PC-9 (cell line): ENCODE results near the gene CDHR5. TPM values are rescaled to one million over a fixed set of nuclear protein-coding genes. Genes with fewer than 3 reads are reported as not detected.

Experiments
- BruUV-seq: library from RNA; stranded (reverse); fragments of 400-500 nt; replicated peaks from 2 replicates; lab custom pipeline; 2021; lab: Mats Ljungman, UMichigan
- CTCF ChIA-PET: fragments of 300-600 bp; sonication (Branson Sonifier 250); formaldehyde crosslinking; loops from one replicate; lab custom pipeline; 2022; ENCODE audit warnings: antibody characterized with exemption; lab: Charles Lee
- POLR2A ChIA-PET: fragments of 300-600 bp; sonication (Branson Sonifier 250); formaldehyde crosslinking; loops from one replicate; lab custom pipeline; 2022; ENCODE audit warnings: antibody characterized with exemption; ENCODE audit not compliant: unreplicated experiment; lab: Charles Lee
- DNase-seq, 2 experiments: peaks; one replicate each; pipeline versions ENCODE4 v3.0.0 to v3.0.0-alpha.2; 2015 to 2022; ENCODE audit warnings: mixed read lengths in 1 of 2
- H2AFZ ChIP-seq: fragments of 200-600 bp; sonication (generic); 2 replicates; pipeline ENCODE4 v1.8.1; 2017; ENCODE audit warnings: antibody characterized with exemption
- H3F3A ChIP-seq: fragments of 200-600 bp; sonication (generic); 2 replicates; pipeline ENCODE4 v1.8.1; 2017; ENCODE audit warnings: antibody characterized with exemption, mild to moderate bottlenecking, low read depth; ENCODE audit not compliant: insufficient read depth
- H3K27ac ChIP-seq: fragments of 200-600 bp; sonication (generic); 2 replicates; pipeline ENCODE4 v1.6.1; 2016; ENCODE audit warnings: mixed run types
- H3K27me3 ChIP-seq: fragments of 200-600 bp; sonication (generic); 2 replicates; pipeline ENCODE4 v1.6.1; 2016; ENCODE audit warnings: low read depth, mixed run types; ENCODE audit not compliant: insufficient read depth
- H3K36me3 ChIP-seq: fragments of 200-600 bp; sonication (generic); 2 replicates; pipeline ENCODE4 v1.6.1; 2016; ENCODE audit warnings: low read depth, mixed run types
- H3K4me1 ChIP-seq: fragments of 200-600 bp; sonication (generic); replicated peaks from 2 replicates; pipeline ENCODE4 v1.6.1; 2016; ENCODE audit warnings: mixed run types; ENCODE audit not compliant: insufficient read depth
- H3K4me2 ChIP-seq: fragments of 200-600 bp; sonication (generic); 2 replicates; pipeline ENCODE4 v1.6.1; 2017; ENCODE audit warnings: mixed run types
- H3K4me3 ChIP-seq: fragments of 200-600 bp; sonication (generic); 2 replicates; pipeline ENCODE4 v1.6.1; 2016; ENCODE audit warnings: mixed run types
- H3K79me2 ChIP-seq: fragments of 200-600 bp; sonication (generic); 2 replicates; pipeline ENCODE4 v1.6.1; 2017; ENCODE audit warnings: low read depth, mixed run types
- H3K9me2 ChIP-seq: fragments of 200-600 bp; sonication (generic); 2 replicates; pipeline ENCODE4 v1.8.1; 2017; ENCODE audit warnings: mild to moderate bottlenecking; ENCODE audit not compliant: insufficient read depth
- H3K9me3 ChIP-seq: fragments of 200-600 bp; sonication (generic); 2 replicates; pipeline ENCODE4 v1.8.1; 2016; ENCODE audit warnings: low read depth; ENCODE audit not compliant: insufficient read depth
- H4K20me1 ChIP-seq: fragments of 200-600 bp; sonication (generic); 2 replicates; pipeline ENCODE4 v1.8.1; 2017; ENCODE audit not compliant: insufficient read depth
- EZH2 ChIP-seq: fragments of 200-600 bp; sonication (generic); IDR thresholded peaks from 2 replicates; pipeline ENCODE4 v1.8.0; 2017; ENCODE audit warnings: antibody characterized with exemption, low read depth
- intact Hi-C: fragments of 100-400 bp; cut with micrococcal nuclease; formaldehyde crosslinking; loops from one replicate; pipeline ENCODE4 v1.10.0; 2022; ENCODE audit not compliant: unreplicated experiment
- total RNA-seq: library from RNA; stranded (reverse); gene quantifications from 2 replicates; pipeline ENCODE4 v1.2.3, GENCODE V29; 2021
- TF ChIP-seq, protein P1 (sequence below): fragments of 200-600 bp; sonication (generic); conservative IDR thresholded peaks from 2 replicates; pipeline ENCODE4 v1.6.1; 2017; ENCODE audit warnings: mixed run types, antibody characterized with exemption, mild to moderate bottlenecking, moderate library complexity

CDHR5 gene
- total RNA-seq, 1 experiment from 2014 or later = not detected

DNA sequence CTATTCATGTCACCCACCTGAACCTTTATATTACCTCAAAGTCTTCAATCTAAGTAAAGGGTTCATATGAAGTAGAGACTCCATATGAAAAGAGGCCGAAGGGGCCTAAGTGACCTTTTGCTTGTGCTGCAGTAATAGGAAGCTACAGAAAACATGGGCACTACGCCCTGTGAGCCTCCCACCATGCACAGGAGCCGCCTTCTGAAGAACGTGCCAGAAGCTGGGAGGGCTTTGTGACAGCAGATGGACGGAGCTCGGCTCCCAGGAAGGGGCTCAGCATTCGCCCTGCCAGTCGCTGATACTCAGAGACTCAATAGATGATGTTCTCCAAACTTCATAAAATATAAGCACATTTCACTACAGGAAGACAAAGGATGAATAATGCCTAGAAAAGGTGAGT lies 49.1 kb upstream of the CDHR5 start:
- intact Hi-C loops = no loop called here
- ChIA-PET POLR2A (no interaction called here), CTCF (no interaction called here)
- DNase-seq = no peak
- Histone ChIP-seq H4K20me1 (no peaks in the 10 kb centered on the region), H3K4me3 (no peak overlapping the region), H3K4me2 (no peak overlapping the region), H3K27ac (no peak overlapping the region), H3K9me3 (no peaks in the 10 kb centered on the region), H3K4me1 (no peaks in the 10 kb centered on the region), H3K9me2 (no peaks in the 10 kb centered on the region), H2AFZ (no peak overlapping the region), H3K79me2 (no peaks in the 10 kb centered on the region), H3K27me3 (no peaks in the 10 kb centered on the region), H3K36me3 (no peaks in the 10 kb centered on the region), H3F3A (no peaks in the 10 kb centered on the region)
- BruUV-seq = no TSS peak
- no peak for TF ChIP-seq EZH2
- TF ChIP-seq, protein P1, sequence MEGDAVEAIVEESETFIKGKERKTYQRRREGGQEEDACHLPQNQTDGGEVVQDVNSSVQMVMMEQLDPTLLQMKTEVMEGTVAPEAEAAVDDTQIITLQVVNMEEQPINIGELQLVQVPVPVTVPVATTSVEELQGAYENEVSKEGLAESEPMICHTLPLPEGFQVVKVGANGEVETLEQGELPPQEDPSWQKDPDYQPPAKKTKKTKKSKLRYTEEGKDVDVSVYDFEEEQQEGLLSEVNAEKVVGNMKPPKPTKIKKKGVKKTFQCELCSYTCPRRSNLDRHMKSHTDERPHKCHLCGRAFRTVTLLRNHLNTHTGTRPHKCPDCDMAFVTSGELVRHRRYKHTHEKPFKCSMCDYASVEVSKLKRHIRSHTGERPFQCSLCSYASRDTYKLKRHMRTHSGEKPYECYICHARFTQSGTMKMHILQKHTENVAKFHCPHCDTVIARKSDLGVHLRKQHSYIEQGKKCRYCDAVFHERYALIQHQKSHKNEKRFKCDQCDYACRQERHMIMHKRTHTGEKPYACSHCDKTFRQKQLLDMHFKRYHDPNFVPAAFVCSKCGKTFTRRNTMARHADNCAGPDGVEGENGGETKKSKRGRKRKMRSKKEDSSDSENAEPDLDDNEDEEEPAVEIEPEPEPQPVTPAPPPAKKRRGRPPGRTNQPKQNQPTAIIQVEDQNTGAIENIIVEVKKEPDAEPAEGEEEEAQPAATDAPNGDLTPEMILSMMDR = no peak

DNA sequence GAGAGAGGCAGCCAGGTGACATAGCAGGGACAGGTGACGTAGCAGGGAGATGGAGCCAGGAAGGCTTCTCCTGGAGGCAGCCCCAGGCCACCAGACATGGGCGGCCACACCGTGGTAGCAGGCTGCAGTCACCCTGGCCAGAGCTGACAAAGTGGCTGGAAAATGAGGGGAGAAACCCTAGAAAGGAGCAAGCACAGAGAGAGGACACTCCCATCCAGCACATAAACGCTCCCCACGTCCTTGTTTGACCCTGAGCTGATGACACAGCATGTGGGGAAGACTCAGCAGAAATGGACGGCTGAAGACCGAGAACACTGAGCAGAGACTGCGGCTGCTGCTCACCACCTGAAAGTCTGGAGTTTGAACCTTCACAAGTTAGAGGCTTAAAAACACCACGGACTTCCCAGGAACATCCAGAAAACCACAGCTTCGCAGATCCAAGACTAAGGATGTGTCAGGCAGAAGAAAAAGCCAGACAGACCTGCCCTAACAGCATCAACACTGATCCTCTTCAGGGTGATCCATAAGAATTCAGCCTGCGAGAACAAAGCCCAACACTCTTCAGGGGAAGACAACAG lies 41.0 kb upstream of the CDHR5 start:
- no TSS peak for BruUV-seq
- TF ChIP-seq, protein P1 = no peak
- TF ChIP-seq EZH2 = no peak
- no peak overlapping the region for H2AFZ ChIP-seq
- H3K36me3 ChIP-seq = no peaks in the 10 kb centered on the region
- H3K4me3 ChIP-seq = no peak overlapping the region
- no peaks in the 10 kb centered on the region for H3K9me3 ChIP-seq
- H3K4me1 ChIP-seq = no peaks in the 10 kb centered on the region
- no peak overlapping the region for H3K4me2 ChIP-seq
- H3K27me3 ChIP-seq = no peaks in the 10 kb centered on the region
- H4K20me1 ChIP-seq = peaks cover 8% of the 10 kb centered on the region; the same call in 1 of the 2 replicates
- H3F3A ChIP-seq = 0 out of 2 replicates have a peak, but pooled peaks cover 6% of the 10 kb centered on the region
- ChIA-PET POLR2A (no interaction called here), CTCF (no interaction called here)
- DNase-seq = no peak
- H3K79me2 ChIP-seq = no peaks in the 10 kb centered on the region
- H3K27ac ChIP-seq = no peak overlapping the region
- no peaks in the 10 kb centered on the region for H3K9me2 ChIP-seq
- intact Hi-C loops = no loop called here

DNA sequence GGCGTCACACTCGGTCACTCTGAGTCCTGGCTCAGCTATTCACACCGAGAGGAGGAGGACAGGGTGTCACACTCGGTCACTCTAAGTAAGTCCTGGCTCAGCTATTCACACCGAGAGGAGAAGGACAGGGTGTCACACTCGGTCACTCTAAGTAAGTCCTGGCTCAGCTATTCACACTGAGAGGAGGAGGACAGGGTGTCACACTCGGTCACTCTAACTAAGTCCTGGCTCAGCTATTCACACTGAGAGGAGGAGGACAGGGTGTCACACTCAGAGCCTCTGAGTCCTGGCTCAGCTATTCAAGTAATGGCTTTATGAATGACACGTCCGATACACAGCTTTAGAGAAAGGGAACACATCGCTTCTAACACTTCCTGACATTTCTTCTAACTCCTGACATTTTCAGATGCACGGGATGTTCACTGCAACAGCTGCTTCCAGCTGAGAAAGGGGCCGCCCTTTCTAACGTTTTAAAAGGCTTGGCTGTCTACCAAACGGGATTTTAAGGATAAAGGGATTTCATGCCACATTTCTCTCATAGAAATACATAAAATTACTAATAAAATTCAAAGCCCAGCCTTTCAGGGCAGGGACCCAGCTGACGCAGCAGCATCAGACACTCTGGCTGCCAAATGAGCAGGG lies 40.4 kb upstream of the CDHR5 start:
- no peaks in the 10 kb centered on the region for H3K9me2 ChIP-seq
- no peaks in the 10 kb centered on the region for H3K36me3 ChIP-seq
- POLR2A ChIA-PET = no interaction called here
- no peaks in the 10 kb centered on the region for H3K4me1 ChIP-seq
- DNase-seq = no peak
- H3K4me2 ChIP-seq = no peak overlapping the region
- H3K27me3 ChIP-seq = no peaks in the 10 kb centered on the region
- no peak overlapping the region for H3K27ac ChIP-seq
- H3F3A ChIP-seq = 0 out of 2 replicates have a peak, but pooled peaks cover 6% of the 10 kb centered on the region
- CTCF ChIA-PET = no interaction called here
- H3K79me2 ChIP-seq = no peaks in the 10 kb centered on the region
- intact Hi-C loops = no loop called here
- H3K4me3 ChIP-seq = no peak overlapping the region
- TF ChIP-seq EZH2 = no peak
- TF ChIP-seq, protein P1 = no peak
- BruUV-seq = no TSS peak
- H2AFZ ChIP-seq = no peak overlapping the region
- no peaks in the 10 kb centered on the region for H3K9me3 ChIP-seq
- peaks cover 8% of the 10 kb centered on the region; the same call in 1 of the 2 replicates for H4K20me1 ChIP-seq
